Measurements from ENCODE around the gene EGF.
"Not testable (repeated sequence)": the region's sequence is repeated elsewhere in the genome, so short reads cannot be mapped to it uniquely, and the experiment has no call there.

EGF gene

GRCh38 chr4:109915385-109916026 lies 2.8 kb downstream of the EGF start:
- no peak for DNase-seq (ENCODE audit: low spot score)

- no peak for DNase-seq (ENCODE audit: low spot score)
Measured at GRCh38 chr4:109916027-109916409, 3.3 kb downstream of the EGF start.

- peak; percentile 14 for DNase-seq (ENCODE audit: low spot score)
Measured at GRCh38 chr4:109921384-109921808, 8.7 kb downstream of the EGF start.

GRCh38 chr4:109925396-109925795 lies 12.7 kb downstream of the EGF start:
- DNase-seq (ENCODE audit: low spot score), result no peak

- DNase-seq (ENCODE audit: low spot score), result no peak
Measured at GRCh38 chr4:109928327-109929045, 15.8 kb downstream of the EGF start.

- no peak for DNase-seq (ENCODE audit: low spot score)
Measured at GRCh38 chr4:109930464-109930863, 17.8 kb downstream of the EGF start.

GRCh38 chr4:109930872-109931271 lies 18.2 kb downstream of the EGF start:
- DNase-seq (ENCODE audit: low spot score), result no peak

- DNase-seq (ENCODE audit: low spot score), result no peak
Measured at GRCh38 chr4:109931318-109931717, 18.6 kb downstream of the EGF start.

- not testable (repeated sequence) for DNase-seq (ENCODE audit: low spot score)
Measured at GRCh38 chr4:109937352-109937751, 24.7 kb downstream of the EGF start.

GRCh38 chr4:109939190-109939589 lies 26.5 kb downstream of the EGF start:
- DNase-seq (ENCODE audit: low spot score), result no peak

GRCh38 chr4:109942292-109942926 lies 29.7 kb downstream of the EGF start:
- DNase-seq (ENCODE audit: low spot score), result no peak

GRCh38 chr4:109943745-109944144 lies 31.1 kb downstream of the EGF start:
- DNase-seq (ENCODE audit: low spot score), result no peak

- DNase-seq (ENCODE audit: low spot score), result no peak
Measured at GRCh38 chr4:109944591-109944990, 31.9 kb downstream of the EGF start.

- no peak for DNase-seq (ENCODE audit: low spot score)
Measured at GRCh38 chr4:109945056-109945455, 32.4 kb downstream of the EGF start.

- no peak for DNase-seq (ENCODE audit: low spot score)
Measured at GRCh38 chr4:109946120-109946519, 33.4 kb downstream of the EGF start.

GRCh38 chr4:109947457-109947856 lies 34.8 kb downstream of the EGF start:
- DNase-seq (ENCODE audit: low spot score), result no peak

GRCh38 chr4:109947918-109948317 lies 35.2 kb downstream of the EGF start:
- no peak for DNase-seq (ENCODE audit: low spot score)

GRCh38 chr4:109949099-109949718 lies 36.5 kb downstream of the EGF start:
- not testable (repeated sequence) for DNase-seq (ENCODE audit: low spot score)

- DNase-seq (ENCODE audit: low spot score), result no peak
Measured at GRCh38 chr4:109952612-109953011, 39.9 kb downstream of the EGF start.

- DNase-seq (ENCODE audit: low spot score), result no peak
Measured at GRCh38 chr4:109953556-109953955, 40.9 kb downstream of the EGF start.

GRCh38 chr4:109955146-109955545 lies 42.5 kb downstream of the EGF start:
- DNase-seq (ENCODE audit: low spot score), result no peak

GRCh38 chr4:109957227-109957626 lies 44.5 kb downstream of the EGF start:
- DNase-seq (ENCODE audit: low spot score), result no peak

- no peak for DNase-seq (ENCODE audit: low spot score)
Measured at GRCh38 chr4:109959195-109959594, 46.5 kb downstream of the EGF start.
